RWPE2 (cell line): ENCODE measurements around the gene IMPG1.

Source experiments
- ATAC-seq: fragments of 200-7000 bp; cut with Tn5 transposase; 3 replicates; pipeline ENCODE4 v1.9.1; 2021; ENCODE audit warnings: low read depth
- DNase-seq: peaks from one replicate; pipeline ENCODE4 v3.0.0-alpha.2; 2020; ENCODE audit warnings: low spot score
- H3K27ac ChIP-seq: fragments of 450-650 bp; 2 replicates; pipeline ENCODE4 v1.5.1; 2017; ENCODE audit warnings: mild to moderate bottlenecking; ENCODE audit not compliant: poor library complexity, severe bottlenecking
- H3K27me3 ChIP-seq: fragments of 250-450 bp; sonication (Bioruptor Pico); 2 replicates; pipeline ENCODE4 v1.5.1; 2021; ENCODE audit warnings: mild to moderate bottlenecking, moderate library complexity; ENCODE audit not compliant: insufficient read depth, poor library complexity, severe bottlenecking
- H3K36me3 ChIP-seq: fragments of 250-450 bp; sonication (Bioruptor Pico); 2 replicates; pipeline ENCODE4 v1.5.1; 2020; ENCODE audit warnings: low read depth, mild to moderate bottlenecking, moderate library complexity
- H3K4me1 ChIP-seq: fragments of 250-450 bp; sonication (Bioruptor Pico); 2 replicates; pipeline ENCODE4 v1.5.1; 2021; ENCODE audit warnings: mild to moderate bottlenecking, moderate library complexity; ENCODE audit not compliant: insufficient read depth, poor library complexity, severe bottlenecking
- H3K4me3 ChIP-seq: fragments of 250-450 bp; sonication (Bioruptor Pico); 2 replicates; pipeline ENCODE4 v1.5.1; 2021; ENCODE audit warnings: mild to moderate bottlenecking, moderate library complexity; ENCODE audit not compliant: severe bottlenecking
- H3K9me3 ChIP-seq: fragments of 250-450 bp; sonication (Bioruptor Pico); 2 replicates; pipeline ENCODE4 v1.5.1; 2021; ENCODE audit warnings: mild to moderate bottlenecking, moderate library complexity; ENCODE audit not compliant: severe bottlenecking
- TF ChIP-seq, protein P1 (sequence below): fragments of 450-650 bp; IDR thresholded peaks from one replicate; pipeline ENCODE4 v1.5.1; 2017; ENCODE audit warnings: mild to moderate bottlenecking, moderate library complexity; ENCODE audit not compliant: poor library complexity, severe bottlenecking

The IMPG1 gene

DNA sequence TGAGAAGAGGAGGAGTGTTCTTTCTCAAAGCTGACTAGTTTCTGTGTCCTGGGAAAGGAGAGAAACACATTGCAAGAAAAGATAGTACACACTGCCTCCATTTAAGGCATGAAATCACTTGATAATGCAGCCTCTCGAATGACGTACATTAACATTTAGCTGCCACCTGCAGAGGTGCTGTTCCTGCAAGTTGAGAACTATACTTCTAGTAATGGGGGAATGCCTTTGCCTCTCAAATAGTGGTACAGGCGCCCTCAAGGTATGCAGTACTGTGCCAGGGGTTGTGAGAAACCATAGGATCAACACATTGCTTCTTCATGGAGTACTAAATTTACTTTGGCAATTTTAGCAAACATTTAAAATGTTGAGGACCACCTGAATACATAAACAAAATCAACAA lies 20.1 kb downstream of the IMPG1 start:
- TF ChIP-seq, protein P1, sequence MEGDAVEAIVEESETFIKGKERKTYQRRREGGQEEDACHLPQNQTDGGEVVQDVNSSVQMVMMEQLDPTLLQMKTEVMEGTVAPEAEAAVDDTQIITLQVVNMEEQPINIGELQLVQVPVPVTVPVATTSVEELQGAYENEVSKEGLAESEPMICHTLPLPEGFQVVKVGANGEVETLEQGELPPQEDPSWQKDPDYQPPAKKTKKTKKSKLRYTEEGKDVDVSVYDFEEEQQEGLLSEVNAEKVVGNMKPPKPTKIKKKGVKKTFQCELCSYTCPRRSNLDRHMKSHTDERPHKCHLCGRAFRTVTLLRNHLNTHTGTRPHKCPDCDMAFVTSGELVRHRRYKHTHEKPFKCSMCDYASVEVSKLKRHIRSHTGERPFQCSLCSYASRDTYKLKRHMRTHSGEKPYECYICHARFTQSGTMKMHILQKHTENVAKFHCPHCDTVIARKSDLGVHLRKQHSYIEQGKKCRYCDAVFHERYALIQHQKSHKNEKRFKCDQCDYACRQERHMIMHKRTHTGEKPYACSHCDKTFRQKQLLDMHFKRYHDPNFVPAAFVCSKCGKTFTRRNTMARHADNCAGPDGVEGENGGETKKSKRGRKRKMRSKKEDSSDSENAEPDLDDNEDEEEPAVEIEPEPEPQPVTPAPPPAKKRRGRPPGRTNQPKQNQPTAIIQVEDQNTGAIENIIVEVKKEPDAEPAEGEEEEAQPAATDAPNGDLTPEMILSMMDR, result no peak
- no peak for DNase-seq
- no peaks in the 10 kb centered on the region for H3K27me3 ChIP-seq

DNA sequence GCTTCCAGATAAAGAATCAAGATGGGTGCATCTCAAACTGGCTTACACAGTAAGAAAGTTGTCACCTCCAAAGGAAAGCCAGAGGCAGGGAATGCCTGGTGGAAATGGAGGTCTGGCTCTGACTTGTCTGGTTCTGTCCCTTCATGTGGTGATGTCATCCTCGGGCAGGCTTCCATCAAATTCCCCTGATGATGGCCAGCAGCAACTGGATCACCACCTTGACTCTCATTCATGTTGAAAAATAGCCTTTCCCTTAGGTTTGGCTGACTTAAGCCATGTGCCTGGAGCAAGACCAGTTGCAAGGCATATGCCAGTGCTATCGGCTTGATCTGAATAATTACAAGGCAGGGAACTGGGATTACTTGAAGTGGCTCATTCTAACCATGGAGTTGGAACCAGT lies 28.8 kb downstream of the IMPG1 start:
- Histone ChIP-seq H3K27me3 (no peaks in the 10 kb centered on the region), H3K9me3 (no peaks in the 10 kb centered on the region), H3K27ac (no peak overlapping the region), H3K36me3 (no peaks in the 10 kb centered on the region), H3K4me1 (no peaks in the 10 kb centered on the region), H3K4me3 (no peak overlapping the region)
- TF ChIP-seq, protein P1, result no peak
- DNase-seq (no peak), ATAC-seq (no peak)

More for the DNA sequence above, 20.1 kb downstream of the IMPG1 start:
- Histone ChIP-seq H3K9me3 (no peaks in the 10 kb centered on the region), H3K4me1 (no peaks in the 10 kb centered on the region), H3K27ac (no peak overlapping the region), H3K4me3 (no peak overlapping the region), H3K36me3 (no peaks in the 10 kb centered on the region)
- no peak for ATAC-seq

DNA sequence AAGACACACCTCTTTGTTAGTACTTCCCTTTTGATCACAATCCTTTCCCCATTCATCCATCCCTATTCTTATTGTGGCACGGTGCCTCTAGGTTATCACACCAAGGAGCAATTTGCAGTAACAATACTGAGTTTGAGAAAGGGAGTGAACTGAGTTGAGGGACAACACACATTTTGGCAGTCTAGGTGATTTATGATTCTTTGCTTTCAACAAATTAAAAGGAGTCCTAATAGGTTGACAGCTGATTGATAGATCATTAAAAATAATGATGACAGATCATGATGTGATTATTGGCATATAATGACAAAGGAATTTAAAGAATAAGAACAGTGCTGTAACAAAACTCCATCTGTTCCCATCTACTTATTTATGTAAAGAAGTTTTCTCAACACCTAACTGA lies 36.7 kb downstream of the IMPG1 start:
- Histone ChIP-seq H3K27me3 (no peaks in the 10 kb centered on the region), H3K4me1 (no peaks in the 10 kb centered on the region), H3K4me3 (no peak overlapping the region), H3K9me3 (no peaks in the 10 kb centered on the region), H3K36me3 (no peaks in the 10 kb centered on the region), H3K27ac (no peak overlapping the region)
- ATAC-seq (no peak), DNase-seq (no peak)
- TF ChIP-seq, protein P1, result no peak

DNA sequence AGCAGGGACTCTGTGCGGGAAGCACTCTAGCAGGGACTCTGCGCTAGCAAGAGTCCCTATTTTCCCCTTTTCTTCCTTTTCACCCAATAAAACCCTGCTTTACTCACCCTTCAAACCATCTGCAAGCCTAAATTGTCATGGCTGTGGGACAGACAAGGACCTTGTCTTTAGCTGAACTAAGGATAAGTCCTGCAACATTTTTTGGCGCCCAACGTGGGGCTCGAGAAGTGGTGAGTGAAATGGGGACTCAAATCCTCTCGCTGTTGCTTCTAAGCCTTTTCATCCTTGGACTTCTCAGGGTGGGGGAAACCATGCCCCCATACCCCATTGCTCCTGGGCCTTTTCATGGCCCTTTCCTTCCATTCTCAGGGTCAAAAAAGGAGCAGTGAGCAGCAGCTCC lies 46.4 kb downstream of the IMPG1 start:
- H3K4me1 ChIP-seq, result no peaks in the 10 kb centered on the region
- no peak overlapping the region for H3K27ac ChIP-seq
- H3K36me3 ChIP-seq, result no peaks in the 10 kb centered on the region
- H3K9me3 ChIP-seq, result peaks cover 9% of the 10 kb centered on the region
- no peaks in the 10 kb centered on the region for H3K27me3 ChIP-seq
- TF ChIP-seq, protein P1, result no peak
- no peak overlapping the region for H3K4me3 ChIP-seq
- no peak for DNase-seq
- no peak for ATAC-seq

DNA sequence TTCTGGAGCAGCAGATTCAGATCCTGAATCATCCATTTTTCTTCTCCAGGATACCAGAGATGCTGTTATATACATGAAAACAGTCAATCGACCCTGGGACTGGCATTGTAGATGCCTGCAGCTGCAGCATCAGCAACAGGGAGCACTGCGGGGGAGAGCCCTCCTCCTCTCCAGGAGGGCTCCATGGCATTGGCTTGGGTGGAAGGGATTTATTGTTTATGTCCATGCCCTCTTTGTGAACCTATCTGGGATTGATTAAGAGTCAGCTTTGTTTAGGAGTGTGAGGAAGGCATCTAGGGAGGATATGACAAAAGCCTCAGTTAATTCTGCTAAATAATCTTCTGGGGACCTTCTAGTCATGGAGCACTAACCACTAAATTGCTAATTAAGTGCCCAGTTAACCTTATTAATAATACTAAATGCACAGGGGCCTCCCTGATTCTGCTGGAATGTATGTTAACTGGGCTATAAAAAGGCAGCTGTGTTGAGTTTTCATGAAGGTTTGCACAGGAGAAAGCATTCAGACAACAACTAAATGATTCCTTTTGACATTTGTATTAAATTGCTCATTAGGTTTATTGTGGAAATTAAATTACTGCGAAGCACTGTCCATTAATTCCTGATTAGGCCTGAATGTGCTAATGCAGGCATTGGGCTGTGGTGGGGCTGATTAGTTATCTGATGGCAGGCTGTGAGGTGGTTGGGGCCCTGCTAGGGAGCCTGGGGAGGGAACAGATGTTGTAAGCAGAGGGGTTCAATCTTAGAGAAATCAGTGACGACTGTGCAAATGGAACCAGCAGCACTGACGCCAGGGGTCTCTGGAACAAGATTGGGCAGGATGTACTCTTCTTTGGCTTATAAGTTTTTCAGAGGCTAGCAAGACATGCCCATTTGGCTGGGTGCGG lies 57.6 kb downstream of the IMPG1 start:
- no peaks in the 10 kb centered on the region for H3K27me3 ChIP-seq
- H3K36me3 ChIP-seq, result no peaks in the 10 kb centered on the region
- H3K4me3 ChIP-seq, result no peak overlapping the region
- TF ChIP-seq, protein P1, result no peak
- no peaks in the 10 kb centered on the region for H3K9me3 ChIP-seq
- no peak overlapping the region for H3K27ac ChIP-seq
- no peaks in the 10 kb centered on the region for H3K4me1 ChIP-seq
- DNase-seq (no peak), ATAC-seq (no peak)
